HCT116 (cell line): Measurements from ENCODE around the gene HTR3B. TPM values are rescaled to one million over a fixed set of nuclear protein-coding genes. Genes with fewer than 3 reads are reported as not detected.

Source experiments
- ATAC-seq: fragments of 200-7000 bp; cut with Tn5 transposase; 2 replicates; pipeline ENCODE4 v1.9.1; 2020; ENCODE audit warnings: mild to moderate bottlenecking, moderate library complexity
- BruUV-seq: library from RNA; stranded (reverse); fragments of 400-500 nt; replicated peaks from 2 replicates; lab custom pipeline; 2021; lab: Mats Ljungman, UMichigan
- CTCF ChIA-PET: fragments of 300-600 bp; sonication (Branson Sonifier 250); formaldehyde crosslinking; loops from one replicate; lab custom pipeline; 2021; ENCODE audit warnings: antibody characterized with exemption; lab: Charles Lee
- POLR2A ChIA-PET: fragments of 300-600, 350-600 bp; sonication (Branson Sonifier 250); formaldehyde crosslinking; loops from one replicate; lab custom pipeline; 2021; ENCODE audit warnings: antibody characterized with exemption; lab: Charles Lee
- RAD21 ChIA-PET, 2 experiments: fragments of 300-600 bp; sonication (Branson Sonifier 250); formaldehyde crosslinking; loops; one replicate each; lab custom pipeline; 2023; ENCODE audit warnings: low total read pairs in 2 of 2; ENCODE audit not compliant: uncharacterized antibody in 2 of 2, unreplicated experiment in 2 of 2, low non-redundant PET in 1 of 2; lab: Charles Lee
- DNase-seq: peaks from one replicate; pipeline ENCODE4 v3.0.0-alpha.2; 2010; ENCODE audit warnings: low read depth, low spot score
- H2AFZ ChIP-seq: fragments of 200-600 bp; shearing (Covaris generic), sonication (generic); 2 replicates; pipeline ENCODE4 v1.6.1; 2017; ENCODE audit warnings: low read depth, mixed run types, mixed read lengths, antibody characterized with exemption, low read length; ENCODE audit not compliant: poor library complexity, severe bottlenecking
- H3K27ac ChIP-seq: 2 replicates; pipeline ENCODE4 v1.5.1; 2012; ENCODE audit warnings: low read depth, low read length
- H3K27me3 ChIP-seq: fragments of 200-600 bp; sonication (generic); 2 replicates; pipeline ENCODE4 v1.6.1; 2016; ENCODE audit warnings: mixed run types, low read length, mixed read lengths; ENCODE audit not compliant: insufficient read depth
- H3K36me3 ChIP-seq, 2 experiments: fragments of 200-500 bp in 1 of 2; fragments of 200-600 bp in 1 of 2; sonication (Bioruptor generic) in 1 of 2; sonication (generic) in 1 of 2; 2 replicates each; pipeline versions ENCODE4 v1.5.1 to v1.6.1; 2014 to 2016; ENCODE audit warnings: low read length in 2 of 2, inconsistent platforms in 1 of 2, mixed read lengths in 1 of 2, mixed run types in 1 of 2; ENCODE audit not compliant: insufficient read depth in 2 of 2, control insufficient read depth in 1 of 2
- H3K4me1 ChIP-seq, 2 experiments: fragments of 200-600 bp in 1 of 2; sonication (generic) in 1 of 2; 2 replicates each; pipeline versions ENCODE4 v1.5.1 to v1.6.1; 2012 to 2017; ENCODE audit warnings: low read length in 2 of 2, inconsistent platforms in 1 of 2, mild to moderate bottlenecking in 1 of 2, mixed read lengths in 1 of 2, mixed run types in 1 of 2, moderate library complexity in 1 of 2; ENCODE audit not compliant: insufficient read depth in 2 of 2, control insufficient read depth in 1 of 2
- H3K4me2 ChIP-seq: fragments of 200-600 bp; sonication (generic); 2 replicates; pipeline ENCODE4 v1.6.1; 2017; ENCODE audit warnings: mixed run types, low read length, mixed read lengths
- H3K4me3 ChIP-seq, 2 experiments: fragments of 200-600 bp in 1 of 2; sonication (generic) in 1 of 2; replicated peaks in 1 of 2; 2 replicates each; pipeline ENCODE4 v1.5.1; 2011 to 2016; ENCODE audit warnings: low read length in 2 of 2, control low read depth in 1 of 2, low read depth in 1 of 2, mild to moderate bottlenecking in 1 of 2, mixed read lengths in 1 of 2, mixed run types in 1 of 2
- H3K79me2 ChIP-seq: fragments of 200-600 bp; sonication (generic); 2 replicates; pipeline ENCODE4 v1.6.1; 2017; ENCODE audit warnings: mild to moderate bottlenecking, mixed run types, low read length, moderate library complexity, mixed read lengths; ENCODE audit not compliant: insufficient read depth
- H3K9ac ChIP-seq: fragments of 200-600 bp; sonication (generic); 2 replicates; pipeline ENCODE4 v1.6.1; 2016; ENCODE audit warnings: low read length, mixed read lengths
- H3K9me2 ChIP-seq: fragments of 200-600 bp; sonication (generic), shearing (Covaris generic); 2 replicates; pipeline ENCODE4 v1.6.1; 2017; ENCODE audit warnings: mixed run types, mild to moderate bottlenecking, moderate library complexity; ENCODE audit not compliant: insufficient read depth
- H3K9me3 ChIP-seq, 2 experiments: fragments of 200-500 bp in 1 of 2; fragments of 200-600 bp in 1 of 2; sonication (Bioruptor generic) in 1 of 2; sonication (generic) in 1 of 2; 2 replicates each; pipeline ENCODE4 v1.6.1; 2014 to 2017; ENCODE audit warnings: low read length in 2 of 2, mixed read lengths in 2 of 2, inconsistent platforms in 1 of 2, low read depth in 1 of 2, mild to moderate bottlenecking in 1 of 2, mixed run types in 1 of 2, moderate library complexity in 1 of 2; ENCODE audit not compliant: control insufficient read depth in 1 of 2, insufficient read depth in 1 of 2
- H4K20me1 ChIP-seq: fragments of 200-600 bp; sonication (generic), shearing (Covaris generic); 2 replicates; pipeline ENCODE4 v1.6.1; 2017; ENCODE audit warnings: mixed run types, mild to moderate bottlenecking, moderate library complexity; ENCODE audit not compliant: insufficient read depth
- CEBPB ChIP-seq: IDR thresholded peaks from 2 replicates; pipeline ENCODE4 v1.6.1; 2012; ENCODE audit warnings: low read depth
- CTCF ChIP-seq, 3 experiments: fragments of 200-600 bp in 1 of 3; sonication (generic) in 1 of 3; IDR thresholded peaks in 2 of 3; conservative IDR thresholded peaks in 1 of 3; 2 replicates each; pipeline ENCODE4 v1.5.1; 2012 to 2017; ENCODE audit warnings: low read depth in 2 of 3, low read length in 2 of 3, antibody characterized with exemption in 1 of 3, borderline replicate concordance in 1 of 3, control low read depth in 1 of 3, mild to moderate bottlenecking in 1 of 3, mixed read lengths in 1 of 3, mixed run types in 1 of 3, moderate library complexity in 1 of 3; ENCODE audit not compliant: insufficient read depth in 1 of 3
- EGR1 ChIP-seq: IDR thresholded peaks from 2 replicates; pipeline ENCODE4 v1.6.1; 2012; ENCODE audit warnings: low read depth
- ELF1 ChIP-seq: IDR thresholded peaks from 2 replicates; pipeline ENCODE4 v1.6.1; 2012; ENCODE audit warnings: low read depth, borderline replicate concordance
- EZH2 ChIP-seq: fragments of 200-600 bp; sonication (generic); IDR thresholded peaks from 2 replicates; pipeline ENCODE4 v1.6.1; 2017; ENCODE audit warnings: antibody characterized with exemption, mixed run types
- POLR2AphosphoS5 ChIP-seq: IDR thresholded peaks from 2 replicates; pipeline ENCODE4 v1.6.1; 2011; ENCODE audit warnings: mild to moderate bottlenecking, low read depth, low read length, moderate library complexity
- RAD21 ChIP-seq: IDR thresholded peaks from 2 replicates; pipeline ENCODE4 v1.6.1; 2012; ENCODE audit warnings: low read depth, mild to moderate bottlenecking
- SIN3A ChIP-seq: IDR thresholded peaks from 2 replicates; pipeline ENCODE4 v1.6.1; 2012; ENCODE audit warnings: low read depth
- SRF ChIP-seq: IDR thresholded peaks from 2 replicates; pipeline ENCODE4 v1.6.1; 2012; ENCODE audit warnings: low read depth
- TCF7L2 ChIP-seq: IDR thresholded peaks from 2 replicates; pipeline ENCODE4 v1.7.0; 2011; ENCODE audit warnings: borderline replicate concordance, inconsistent platforms; ENCODE audit not compliant: insufficient read depth, insufficient read length; ENCODE audit errors: extremely low read depth
- YY1 ChIP-seq: IDR thresholded peaks from 2 replicates; pipeline ENCODE4 v1.6.1; 2011; ENCODE audit warnings: low read length, low read depth, moderate library complexity, mild to moderate bottlenecking; ENCODE audit not compliant: insufficient replicate concordance; ENCODE audit errors: extremely low read depth
- ZBTB33 ChIP-seq: IDR thresholded peaks from 2 replicates; pipeline ENCODE4 v1.6.1; 2011; ENCODE audit warnings: mild to moderate bottlenecking, low read length, moderate library complexity; ENCODE audit not compliant: insufficient replicate concordance; ENCODE audit errors: extremely low read depth
- ZFX ChIP-seq: fragments of 450-650 bp; IDR thresholded peaks from 2 replicates; pipeline ENCODE4 v1.6.1; 2017
- ZNF274 ChIP-seq: fragments of 200-500 bp; sonication (Bioruptor generic); IDR thresholded peaks from 2 replicates; pipeline ENCODE4 v1.6.1; 2014; ENCODE audit warnings: mild to moderate bottlenecking, low read depth, low read length, inconsistent platforms
- intact Hi-C: fragments of 100-400 bp; cut with micrococcal nuclease; formaldehyde crosslinking; loops from 2 replicates; pipeline ENCODE4 v1.10.0; 2022
- total RNA-seq: library from RNA; stranded (reverse); gene quantifications from one replicate; pipeline ENCODE4 v1.2.1, GENCODE V29; 2021; ENCODE audit not compliant: unreplicated experiment
- TF ChIP-seq, protein P1 (sequence below): IDR thresholded peaks from 2 replicates; pipeline ENCODE4 v1.6.1; 2012; ENCODE audit warnings: low read depth
- TF ChIP-seq, protein P2 (sequence below): IDR thresholded peaks from 2 replicates; pipeline ENCODE4 v1.6.1; 2012

Gene HTR3B
- total RNA-seq, 1 experiment from 2014 or later: not detected

DNA sequence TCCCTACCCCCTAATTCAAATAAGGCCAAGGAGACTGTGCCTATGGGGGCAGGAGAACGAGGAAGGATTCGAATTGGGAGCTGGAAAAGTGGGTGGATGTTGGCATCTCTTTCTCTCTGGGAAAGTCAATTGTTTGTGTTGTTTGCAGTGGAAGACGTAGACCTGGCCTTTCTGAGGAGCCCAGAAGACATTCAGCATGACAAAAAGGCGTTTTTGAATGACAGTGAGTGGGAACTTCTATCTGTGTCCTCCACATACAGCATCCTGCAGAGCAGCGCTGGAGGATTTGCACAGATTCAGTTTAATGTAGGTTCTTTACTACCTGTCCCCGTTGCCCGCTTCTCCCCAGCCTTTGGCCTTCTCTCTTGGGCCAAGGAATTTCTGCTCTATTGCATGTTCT lies 28.2 kb downstream of the HTR3B start:
- no peaks in the 10 kb centered on the region for H3K79me2 ChIP-seq
- H2AFZ ChIP-seq: no peak overlapping the region
- H3K4me1 ChIP-seq: no peaks in the 10 kb centered on the region
- POLR2A ChIA-PET: no interaction called here
- H4K20me1 ChIP-seq: no peaks in the 10 kb centered on the region
- H3K4me2 ChIP-seq: no peak overlapping the region
- DNase-seq (no peak), ATAC-seq (no peak)
- CTCF ChIA-PET: no interaction called here
- intact Hi-C loops: no loop called here
- no TSS peak for BruUV-seq
- RAD21 ChIA-PET: no interaction called here
- H3K27ac ChIP-seq: no peak overlapping the region
- H3K4me3 ChIP-seq: no peak overlapping the region
- no peak overlapping the region for H3K9ac ChIP-seq
- H3K27me3 ChIP-seq: 0 out of 2 replicates have a peak, but pooled peaks cover 17% of the 10 kb centered on the region
- H3K36me3 ChIP-seq: no peaks in the 10 kb centered on the region
- no peaks in the 10 kb centered on the region for H3K9me2 ChIP-seq
- H3K9me3 ChIP-seq: no peaks in the 10 kb centered on the region
- TF ChIP-seq TCF7L2: no peak
- TF ChIP-seq SRF: no peak
- TF ChIP-seq ZBTB33: no peak
- no peak for TF ChIP-seq ZNF274
- TF ChIP-seq EGR1: no peak
- no peak for TF ChIP-seq SIN3A
- TF ChIP-seq, protein P1, sequence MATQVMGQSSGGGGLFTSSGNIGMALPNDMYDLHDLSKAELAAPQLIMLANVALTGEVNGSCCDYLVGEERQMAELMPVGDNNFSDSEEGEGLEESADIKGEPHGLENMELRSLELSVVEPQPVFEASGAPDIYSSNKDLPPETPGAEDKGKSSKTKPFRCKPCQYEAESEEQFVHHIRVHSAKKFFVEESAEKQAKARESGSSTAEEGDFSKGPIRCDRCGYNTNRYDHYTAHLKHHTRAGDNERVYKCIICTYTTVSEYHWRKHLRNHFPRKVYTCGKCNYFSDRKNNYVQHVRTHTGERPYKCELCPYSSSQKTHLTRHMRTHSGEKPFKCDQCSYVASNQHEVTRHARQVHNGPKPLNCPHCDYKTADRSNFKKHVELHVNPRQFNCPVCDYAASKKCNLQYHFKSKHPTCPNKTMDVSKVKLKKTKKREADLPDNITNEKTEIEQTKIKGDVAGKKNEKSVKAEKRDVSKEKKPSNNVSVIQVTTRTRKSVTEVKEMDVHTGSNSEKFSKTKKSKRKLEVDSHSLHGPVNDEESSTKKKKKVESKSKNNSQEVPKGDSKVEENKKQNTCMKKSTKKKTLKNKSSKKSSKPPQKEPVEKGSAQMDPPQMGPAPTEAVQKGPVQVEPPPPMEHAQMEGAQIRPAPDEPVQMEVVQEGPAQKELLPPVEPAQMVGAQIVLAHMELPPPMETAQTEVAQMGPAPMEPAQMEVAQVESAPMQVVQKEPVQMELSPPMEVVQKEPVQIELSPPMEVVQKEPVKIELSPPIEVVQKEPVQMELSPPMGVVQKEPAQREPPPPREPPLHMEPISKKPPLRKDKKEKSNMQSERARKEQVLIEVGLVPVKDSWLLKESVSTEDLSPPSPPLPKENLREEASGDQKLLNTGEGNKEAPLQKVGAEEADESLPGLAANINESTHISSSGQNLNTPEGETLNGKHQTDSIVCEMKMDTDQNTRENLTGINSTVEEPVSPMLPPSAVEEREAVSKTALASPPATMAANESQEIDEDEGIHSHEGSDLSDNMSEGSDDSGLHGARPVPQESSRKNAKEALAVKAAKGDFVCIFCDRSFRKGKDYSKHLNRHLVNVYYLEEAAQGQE: no peak
- no peak for TF ChIP-seq CEBPB
- TF ChIP-seq ELF1: no peak
- TF ChIP-seq YY1: no peak
- no peak for TF ChIP-seq POLR2AphosphoS5
- no peak for TF ChIP-seq ZFX
- TF ChIP-seq RAD21: no peak
- TF ChIP-seq CTCF (IDR thresholded peaks at IDR 0.05 in 2 of 3, conservative IDR thresholded peaks at IDR 0.05 in 1 of 3; ENCODE audit: borderline replicate concordance in 1 of 3, insufficient read depth in 1 of 3, low read depth in 2 of 3, low read length in 2 of 3): no peak
- no peak for TF ChIP-seq EZH2
- TF ChIP-seq, protein P2, sequence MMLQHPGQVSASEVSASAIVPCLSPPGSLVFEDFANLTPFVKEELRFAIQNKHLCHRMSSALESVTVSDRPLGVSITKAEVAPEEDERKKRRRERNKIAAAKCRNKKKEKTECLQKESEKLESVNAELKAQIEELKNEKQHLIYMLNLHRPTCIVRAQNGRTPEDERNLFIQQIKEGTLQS: no peak
